Mesenchymal stem cell (in vitro differentiated cells and primary cell): ENCODE results near the gene CPT1A.

Experiments
- DNase-seq: peaks from one replicate; pipeline ENCODE4 v3.0.0-alpha.2; 2013
- H2AFZ ChIP-seq: one replicate; pipeline ENCODE4 v1.6.1; 2013; ENCODE audit warnings: low read depth, mild to moderate bottlenecking, control low read depth, inconsistent platforms, low read length, moderate library complexity
- H2AK5ac ChIP-seq: 2 replicates; pipeline ENCODE4 v1.6.1; 2013; ENCODE audit warnings: low read length, moderate library complexity, mild to moderate bottlenecking, inconsistent platforms; ENCODE audit not compliant: severe bottlenecking
- H2BK120ac ChIP-seq: one replicate; pipeline ENCODE4 v1.6.1; 2013; ENCODE audit warnings: low read depth, mild to moderate bottlenecking, inconsistent platforms, low read length, moderate library complexity
- H2BK12ac ChIP-seq, 2 experiments: one replicate each; pipeline ENCODE4 v1.6.1; 2013; ENCODE audit warnings: inconsistent platforms in 2 of 2, low read length in 2 of 2, mild to moderate bottlenecking in 2 of 2, moderate library complexity in 2 of 2, control low read depth in 1 of 2
- H2BK15ac ChIP-seq: one replicate; pipeline ENCODE4 v1.6.1; 2013; ENCODE audit warnings: mild to moderate bottlenecking, low read depth, inconsistent platforms; ENCODE audit not compliant: poor library complexity, severe bottlenecking
- H2BK5ac ChIP-seq: 2 replicates; pipeline ENCODE4 v1.6.1; 2013; ENCODE audit warnings: low read depth, mild to moderate bottlenecking, low read length, control low read depth, inconsistent platforms; ENCODE audit not compliant: poor library complexity, severe bottlenecking
- H3K14ac ChIP-seq, 2 experiments: one replicate each; pipeline ENCODE4 v1.6.1; 2013; ENCODE audit warnings: inconsistent platforms in 2 of 2, low read length in 2 of 2, control low read depth in 1 of 2, mild to moderate bottlenecking in 1 of 2, moderate library complexity in 1 of 2
- H3K18ac ChIP-seq, 2 experiments: one replicate each; pipeline ENCODE4 v1.6.1; 2013; ENCODE audit warnings: inconsistent platforms in 2 of 2, low read length in 2 of 2, control low read depth in 1 of 2, low read depth in 1 of 2, mild to moderate bottlenecking in 1 of 2
- H3K23ac ChIP-seq, 2 experiments: one replicate each; pipeline ENCODE4 v1.6.1; 2013; ENCODE audit warnings: inconsistent platforms in 2 of 2, low read length in 2 of 2, mild to moderate bottlenecking in 2 of 2, moderate library complexity in 2 of 2, control low read depth in 1 of 2
- H3K27ac ChIP-seq: 2 replicates; pipeline ENCODE4 v1.5.1; 2013; ENCODE audit warnings: mild to moderate bottlenecking, moderate library complexity, low read length, control low read depth, inconsistent platforms; ENCODE audit not compliant: poor library complexity, severe bottlenecking
- H3K27me3 ChIP-seq, 2 experiments: 2 replicates each; pipeline versions ENCODE4 v1.6.1 to v1.7.0; 2013; ENCODE audit warnings: low read length in 2 of 2, mild to moderate bottlenecking in 2 of 2, moderate library complexity in 2 of 2, control low read depth in 1 of 2, inconsistent platforms in 1 of 2; ENCODE audit not compliant: control insufficient read depth in 1 of 2, insufficient read depth in 1 of 2
- H3K36me3 ChIP-seq, 2 experiments: 2 replicates each; pipeline versions ENCODE4 v1.6.1 to v1.7.0; 2013; ENCODE audit warnings: low read length in 2 of 2, control low read depth in 1 of 2, inconsistent platforms in 1 of 2, low read depth in 1 of 2, mild to moderate bottlenecking in 1 of 2; ENCODE audit not compliant: insufficient read depth in 2 of 2, control insufficient read depth in 1 of 2
- H3K4ac ChIP-seq, 2 experiments: one replicate each; pipeline ENCODE4 v1.6.1; 2013; ENCODE audit warnings: inconsistent platforms in 2 of 2, low read length in 2 of 2, mild to moderate bottlenecking in 2 of 2, moderate library complexity in 2 of 2, control low read depth in 1 of 2, low read depth in 1 of 2
- H3K4me1 ChIP-seq: 2 replicates; pipeline ENCODE4 v1.6.1; 2013; ENCODE audit warnings: low read depth, low read length, control low read depth; ENCODE audit not compliant: control insufficient read depth, insufficient read depth
- H3K4me2 ChIP-seq: 2 replicates; pipeline ENCODE4 v1.6.1; 2013; ENCODE audit warnings: low read length, mild to moderate bottlenecking, inconsistent platforms; ENCODE audit not compliant: poor library complexity, severe bottlenecking
- H3K4me3 ChIP-seq, 2 experiments: 2 replicates each; pipeline versions ENCODE4 v1.5.1 to v1.7.0; 2013; ENCODE audit warnings: low read length in 2 of 2, mild to moderate bottlenecking in 2 of 2, control low read depth in 1 of 2, low read depth in 1 of 2; ENCODE audit not compliant: insufficient read depth in 1 of 2
- H3K79me1 ChIP-seq: replicated peaks from 2 replicates; pipeline ENCODE4 v1.6.1; 2013; ENCODE audit warnings: mild to moderate bottlenecking, control low read depth, low read length, inconsistent platforms; ENCODE audit not compliant: poor library complexity, severe bottlenecking
- H3K9ac ChIP-seq: 2 replicates; pipeline ENCODE4 v1.7.0; 2013; ENCODE audit warnings: mild to moderate bottlenecking, low read length, moderate library complexity
- H3K9me3 ChIP-seq: 2 replicates; pipeline ENCODE4 v1.7.0; 2013; ENCODE audit warnings: mild to moderate bottlenecking, low read length; ENCODE audit not compliant: control insufficient read depth
- H4K8ac ChIP-seq: one replicate; pipeline ENCODE4 v1.6.1; 2013; ENCODE audit warnings: inconsistent platforms, mild to moderate bottlenecking, low read length, moderate library complexity
- H4K91ac ChIP-seq: one replicate; pipeline ENCODE4 v1.6.1; 2013; ENCODE audit warnings: mild to moderate bottlenecking, low read length, inconsistent platforms
- WGBS: methylation state at CpG from one replicate; pipeline ENCODE4 v1.1.7; 2013; ENCODE audit warnings: mixed read lengths; 5-methylcytosine and 5-hydroxymethylcytosine counted together

CPT1A gene

DNA sequence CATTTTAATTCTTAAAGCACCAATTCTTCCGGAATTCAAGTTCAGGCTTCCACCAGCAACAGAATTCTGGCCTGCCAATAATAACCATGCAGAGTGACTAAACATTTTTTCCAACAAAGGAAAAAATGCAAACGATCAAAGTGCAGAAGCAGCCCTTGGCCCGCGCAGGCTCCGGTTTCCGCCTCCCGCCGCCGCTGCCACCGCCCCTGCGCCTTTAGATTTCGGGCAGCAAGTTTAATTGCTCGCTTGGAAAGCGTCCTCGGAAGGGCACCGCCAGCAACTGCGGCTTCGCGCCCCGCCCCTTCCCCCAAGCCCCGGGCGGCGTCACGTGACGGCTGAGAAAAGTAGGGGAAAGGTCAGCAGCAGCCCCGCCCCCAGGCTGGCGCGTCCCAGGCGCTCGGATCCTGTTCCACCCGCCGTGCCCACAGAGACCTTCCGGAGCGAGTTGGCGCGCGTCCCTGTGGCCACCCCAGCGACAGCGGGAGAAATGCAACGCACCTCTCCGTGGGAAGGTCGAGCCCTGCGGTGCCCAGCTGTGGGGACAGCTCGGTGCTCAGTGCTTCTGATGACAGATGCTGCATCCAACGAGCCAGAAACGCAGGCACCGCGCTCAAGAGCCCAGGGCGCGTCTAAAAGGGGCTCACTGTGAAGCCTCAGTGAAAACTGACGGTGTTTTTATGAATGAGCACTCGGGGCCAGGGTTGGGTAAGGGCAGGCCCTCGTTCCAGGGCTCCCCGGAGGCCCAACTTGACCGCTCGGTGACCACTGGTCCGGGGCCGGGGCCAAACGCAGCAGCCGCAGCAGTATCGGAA, 2.5 kb downstream of the CPT1A start:
- Histone ChIP-seq H3K9me3 (no peaks in the 10 kb centered on the region), H3K4me2 (peak overlapping the region; percentile 95), H3K18ac (peak overlapping the region; percentile 61 to 100), H4K91ac (peak overlapping the region; percentile 62), H2BK15ac (peak overlapping the region; percentile 15), H3K4ac (peak overlapping the region; percentile 15 to 61), H3K27ac (peak overlapping the region; percentile 85), H3K4me1 (peaks cover 50% of the 10 kb centered on the region), H2BK5ac (no peak overlapping the region), H3K4me3 (peak overlapping the region; percentile 49 to 90), H3K27me3 (no peaks in the 10 kb centered on the region), H2AK5ac (peak overlapping the region; percentile 35), H2AFZ (peak overlapping the region; percentile 1), H3K36me3 (peaks cover 0 to 5% of the 10 kb centered on the region in 2 experiments), H3K9ac (peak overlapping the region; percentile 93), H3K14ac (peak overlapping the region in 1 of 2 experiments; percentile 61), H2BK12ac (peak overlapping the region in 1 of 2 experiments; percentile 93), H3K23ac (peak overlapping the region in 1 of 2 experiments; percentile 1), H4K8ac (peak overlapping the region; percentile 90), H2BK120ac (peak overlapping the region; percentile 54), H3K79me1 (peaks cover 23% of the 10 kb centered on the region)
- DNase-seq, result peak; percentile 92
- under 1% methylated on average over 61 of the region's 61 CpGs for WGBS

DNA sequence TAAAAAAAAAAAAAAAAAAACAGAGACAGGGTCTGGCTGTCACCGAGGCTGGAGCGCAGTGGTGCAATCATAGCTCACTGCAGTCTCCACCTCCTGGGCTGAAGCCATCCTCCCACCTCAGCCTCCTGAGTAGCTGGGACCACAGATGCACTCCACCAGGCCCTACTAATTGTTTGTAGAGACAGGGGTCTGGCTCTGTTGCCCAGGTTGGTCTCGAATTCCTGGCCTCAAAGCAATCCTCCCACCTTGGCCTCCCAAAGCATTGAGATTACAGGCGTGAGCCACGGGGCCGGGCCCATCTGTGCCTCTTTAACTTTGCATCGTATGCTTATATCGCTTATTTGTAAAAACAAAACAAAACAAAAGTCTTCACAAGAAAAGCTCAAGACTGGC, 3.1 kb downstream of the CPT1A start:
- Histone ChIP-seq H3K4me1 (peaks cover 44% of the 10 kb centered on the region), H4K91ac (peak overlapping the region; percentile 82), H3K9ac (peak overlapping the region; percentile 93), H2BK5ac (no peak overlapping the region), H3K27me3 (no peaks in the 10 kb centered on the region), H2AK5ac (peak overlapping the region; percentile 89), H3K4me3 (peak overlapping the region in 1 of 2 experiments; percentile 90), H3K4me2 (peak overlapping the region; percentile 95), H3K27ac (peak overlapping the region; percentile 85), H3K18ac (peak overlapping the region; percentile 81 to 87), H3K9me3 (no peaks in the 10 kb centered on the region), H2BK12ac (peak overlapping the region; percentile 69 to 86), H3K4ac (peak overlapping the region; percentile 67 to 76), H2AFZ (no peak overlapping the region), H2BK15ac (no peak overlapping the region), H3K23ac (no peak overlapping the region), H3K14ac (peak overlapping the region in 1 of 2 experiments; percentile 61), H2BK120ac (peak overlapping the region; percentile 54), H3K79me1 (peaks cover 23% of the 10 kb centered on the region), H4K8ac (peak overlapping the region; percentile 95), H3K36me3 (peaks cover 0 to 5% of the 10 kb centered on the region in 2 experiments)
- DNase-seq, result peak; percentile 44
- WGBS, result 73% methylated on average over 8 of the region's 8 CpGs

DNA sequence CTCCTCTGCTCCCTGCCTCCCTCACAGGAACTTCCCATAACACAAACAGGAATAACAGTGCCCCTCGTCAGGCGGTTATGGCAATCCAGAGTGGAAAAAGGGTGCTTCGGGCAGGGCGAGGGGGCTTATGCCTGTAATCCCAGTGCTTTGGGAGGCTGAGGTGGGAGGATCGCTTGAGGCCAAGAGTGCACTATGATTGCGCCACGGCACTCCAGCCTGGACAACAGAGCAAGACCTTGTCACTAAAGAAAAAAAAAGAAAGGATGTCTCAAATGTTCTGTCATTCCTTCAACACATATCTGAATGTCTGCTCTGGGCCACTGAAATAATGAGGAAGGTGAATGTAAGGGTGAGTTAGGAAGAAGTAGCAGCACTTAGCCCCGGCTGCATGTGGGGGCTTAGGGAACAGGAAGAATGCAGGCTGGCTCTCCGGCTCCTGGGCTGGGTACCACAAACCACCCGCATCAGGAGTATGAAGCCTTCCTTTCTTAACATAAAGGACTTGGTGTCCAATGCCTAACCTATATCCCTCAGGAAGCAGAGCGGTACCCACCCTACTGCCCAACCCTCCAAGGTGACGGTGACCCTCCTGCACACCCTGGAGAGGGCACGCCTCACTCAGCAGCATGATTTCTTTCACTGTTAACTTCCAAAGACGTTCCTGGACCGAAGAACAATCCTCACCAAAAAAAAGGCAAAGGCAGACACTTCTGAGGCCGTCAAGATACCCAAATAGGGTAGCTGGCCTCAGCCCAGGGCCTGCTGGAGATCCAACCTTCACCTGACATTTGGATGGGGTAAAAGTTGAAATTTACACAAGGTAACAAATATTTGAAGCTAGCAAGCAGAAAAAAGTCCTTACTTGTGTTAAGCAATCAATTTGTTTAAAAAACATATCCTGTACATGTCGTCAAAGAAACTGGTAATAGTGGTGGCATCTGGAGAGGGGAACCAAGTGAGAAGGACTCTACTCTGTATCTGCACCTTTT, 3.8 kb downstream of the CPT1A start:
- peak overlapping the region; percentile 58 to 87 for H3K18ac ChIP-seq
- H2AK5ac ChIP-seq, result peak overlapping the region; percentile 89
- H3K4me1 ChIP-seq, result peaks cover 39% of the 10 kb centered on the region
- peak overlapping the region; percentile 93 for H3K9ac ChIP-seq
- H3K27ac ChIP-seq, result peak overlapping the region; percentile 85
- no peak overlapping the region for H2AFZ ChIP-seq
- no peak overlapping the region for H3K4me2 ChIP-seq
- 94% methylated on average over 14 of the region's 17 CpGs for WGBS
- peak overlapping the region; percentile 6 for H4K91ac ChIP-seq
- peak overlapping the region; percentile 47 for H4K8ac ChIP-seq
- H3K14ac ChIP-seq, result no peak overlapping the region
- peaks cover under 1 to 5% of the 10 kb centered on the region in 2 experiments for H3K36me3 ChIP-seq
- peaks cover 27% of the 10 kb centered on the region for H3K79me1 ChIP-seq
- H3K9me3 ChIP-seq, result no peaks in the 10 kb centered on the region
- H3K4me3 ChIP-seq, result peak overlapping the region in 1 of 2 experiments; percentile 90
- H2BK12ac ChIP-seq, result peak overlapping the region; percentile 90 to 94
- H2BK5ac ChIP-seq, result no peak overlapping the region
- H3K27me3 ChIP-seq, result no peaks in the 10 kb centered on the region
- no peak for DNase-seq
- no peak overlapping the region for H3K23ac ChIP-seq
- H3K4ac ChIP-seq, result peak overlapping the region in 1 of 2 experiments; percentile 83
- no peak overlapping the region for H2BK15ac ChIP-seq
- H2BK120ac ChIP-seq, result peak overlapping the region; percentile 58
